HCT116 (cell line): Measurements from ENCODE around the gene XKRX. TPM values are rescaled to one million over a fixed set of nuclear protein-coding genes. Genes with fewer than 3 reads are reported as not detected.

Experiments
- ATAC-seq: fragments of 200-7000 bp; cut with Tn5 transposase; 2 replicates; pipeline ENCODE4 v1.9.1; 2020; ENCODE audit warnings: mild to moderate bottlenecking, moderate library complexity
- BruUV-seq: library from RNA; stranded (reverse); fragments of 400-500 nt; replicated peaks from 2 replicates; lab custom pipeline; 2021; lab: Mats Ljungman, UMichigan
- CTCF ChIA-PET: fragments of 300-600 bp; sonication (Branson Sonifier 250); formaldehyde crosslinking; loops from one replicate; lab custom pipeline; 2021; ENCODE audit warnings: antibody characterized with exemption; lab: Charles Lee
- POLR2A ChIA-PET: fragments of 300-600, 350-600 bp; sonication (Branson Sonifier 250); formaldehyde crosslinking; loops from one replicate; lab custom pipeline; 2021; ENCODE audit warnings: antibody characterized with exemption; lab: Charles Lee
- RAD21 ChIA-PET, 2 experiments: fragments of 300-600 bp; sonication (Branson Sonifier 250); formaldehyde crosslinking; loops; one replicate each; lab custom pipeline; 2023; ENCODE audit warnings: low total read pairs in 2 of 2; ENCODE audit not compliant: uncharacterized antibody in 2 of 2, unreplicated experiment in 2 of 2, low non-redundant PET in 1 of 2; lab: Charles Lee
- DNase-seq: peaks from one replicate; pipeline ENCODE4 v3.0.0-alpha.2; 2010; ENCODE audit warnings: low read depth, low spot score
- H2AFZ ChIP-seq: fragments of 200-600 bp; shearing (Covaris generic), sonication (generic); 2 replicates; pipeline ENCODE4 v1.6.1; 2017; ENCODE audit warnings: low read depth, mixed run types, mixed read lengths, antibody characterized with exemption, low read length; ENCODE audit not compliant: poor library complexity, severe bottlenecking
- H3K27ac ChIP-seq: 2 replicates; pipeline ENCODE4 v1.5.1; 2012; ENCODE audit warnings: low read depth, low read length
- H3K27me3 ChIP-seq: fragments of 200-600 bp; sonication (generic); 2 replicates; pipeline ENCODE4 v1.6.1; 2016; ENCODE audit warnings: mixed run types, low read length, mixed read lengths; ENCODE audit not compliant: insufficient read depth
- H3K36me3 ChIP-seq, 2 experiments: fragments of 200-500 bp in 1 of 2; fragments of 200-600 bp in 1 of 2; sonication (Bioruptor generic) in 1 of 2; sonication (generic) in 1 of 2; 2 replicates each; pipeline versions ENCODE4 v1.5.1 to v1.6.1; 2014 to 2016; ENCODE audit warnings: low read length in 2 of 2, inconsistent platforms in 1 of 2, mixed read lengths in 1 of 2, mixed run types in 1 of 2; ENCODE audit not compliant: insufficient read depth in 2 of 2, control insufficient read depth in 1 of 2
- H3K4me1 ChIP-seq, 2 experiments: fragments of 200-600 bp in 1 of 2; sonication (generic) in 1 of 2; 2 replicates each; pipeline versions ENCODE4 v1.5.1 to v1.6.1; 2012 to 2017; ENCODE audit warnings: low read length in 2 of 2, inconsistent platforms in 1 of 2, mild to moderate bottlenecking in 1 of 2, mixed read lengths in 1 of 2, mixed run types in 1 of 2, moderate library complexity in 1 of 2; ENCODE audit not compliant: insufficient read depth in 2 of 2, control insufficient read depth in 1 of 2
- H3K4me2 ChIP-seq: fragments of 200-600 bp; sonication (generic); 2 replicates; pipeline ENCODE4 v1.6.1; 2017; ENCODE audit warnings: mixed run types, low read length, mixed read lengths
- H3K4me3 ChIP-seq, 2 experiments: fragments of 200-600 bp in 1 of 2; sonication (generic) in 1 of 2; replicated peaks in 1 of 2; 2 replicates each; pipeline ENCODE4 v1.5.1; 2011 to 2016; ENCODE audit warnings: low read length in 2 of 2, control low read depth in 1 of 2, low read depth in 1 of 2, mild to moderate bottlenecking in 1 of 2, mixed read lengths in 1 of 2, mixed run types in 1 of 2
- H3K79me2 ChIP-seq: fragments of 200-600 bp; sonication (generic); 2 replicates; pipeline ENCODE4 v1.6.1; 2017; ENCODE audit warnings: mild to moderate bottlenecking, mixed run types, low read length, moderate library complexity, mixed read lengths; ENCODE audit not compliant: insufficient read depth
- H3K9ac ChIP-seq: fragments of 200-600 bp; sonication (generic); 2 replicates; pipeline ENCODE4 v1.6.1; 2016; ENCODE audit warnings: low read length, mixed read lengths
- H3K9me2 ChIP-seq: fragments of 200-600 bp; sonication (generic), shearing (Covaris generic); 2 replicates; pipeline ENCODE4 v1.6.1; 2017; ENCODE audit warnings: mixed run types, mild to moderate bottlenecking, moderate library complexity; ENCODE audit not compliant: insufficient read depth
- H3K9me3 ChIP-seq, 2 experiments: fragments of 200-500 bp in 1 of 2; fragments of 200-600 bp in 1 of 2; sonication (Bioruptor generic) in 1 of 2; sonication (generic) in 1 of 2; 2 replicates each; pipeline ENCODE4 v1.6.1; 2014 to 2017; ENCODE audit warnings: low read length in 2 of 2, mixed read lengths in 2 of 2, inconsistent platforms in 1 of 2, low read depth in 1 of 2, mild to moderate bottlenecking in 1 of 2, mixed run types in 1 of 2, moderate library complexity in 1 of 2; ENCODE audit not compliant: control insufficient read depth in 1 of 2, insufficient read depth in 1 of 2
- H4K20me1 ChIP-seq: fragments of 200-600 bp; sonication (generic), shearing (Covaris generic); 2 replicates; pipeline ENCODE4 v1.6.1; 2017; ENCODE audit warnings: mixed run types, mild to moderate bottlenecking, moderate library complexity; ENCODE audit not compliant: insufficient read depth
- CEBPB ChIP-seq: IDR thresholded peaks from 2 replicates; pipeline ENCODE4 v1.6.1; 2012; ENCODE audit warnings: low read depth
- ELF1 ChIP-seq: IDR thresholded peaks from 2 replicates; pipeline ENCODE4 v1.6.1; 2012; ENCODE audit warnings: low read depth, borderline replicate concordance
- EZH2 ChIP-seq: fragments of 200-600 bp; sonication (generic); IDR thresholded peaks from 2 replicates; pipeline ENCODE4 v1.6.1; 2017; ENCODE audit warnings: antibody characterized with exemption, mixed run types
- EZH2phosphoT487 ChIP-seq: fragments of 200-600 bp; IDR thresholded peaks from 2 replicates; pipeline ENCODE4 v1.6.1; 2018; ENCODE audit warnings: antibody characterized with exemption, borderline replicate concordance
- FOSL1 ChIP-seq: IDR thresholded peaks from 2 replicates; pipeline ENCODE4 v1.6.1; 2012; ENCODE audit warnings: low read depth
- JUND ChIP-seq: IDR thresholded peaks from 2 replicates; pipeline ENCODE4 v1.6.1; 2012
- POLR2A ChIP-seq: IDR thresholded peaks from 2 replicates; pipeline ENCODE4 v1.7.0; 2011; ENCODE audit warnings: borderline replicate concordance; ENCODE audit not compliant: insufficient read depth, insufficient read length; ENCODE audit errors: extremely low read depth
- POLR2AphosphoS5 ChIP-seq: IDR thresholded peaks from 2 replicates; pipeline ENCODE4 v1.6.1; 2011; ENCODE audit warnings: mild to moderate bottlenecking, low read depth, low read length, moderate library complexity
- RAD21 ChIP-seq: IDR thresholded peaks from 2 replicates; pipeline ENCODE4 v1.6.1; 2012; ENCODE audit warnings: low read depth, mild to moderate bottlenecking
- SIN3A ChIP-seq: IDR thresholded peaks from 2 replicates; pipeline ENCODE4 v1.6.1; 2012; ENCODE audit warnings: low read depth
- SP1 ChIP-seq: IDR thresholded peaks from 2 replicates; pipeline ENCODE4 v1.6.1; 2012; ENCODE audit warnings: low read depth
- TCF7L2 ChIP-seq: IDR thresholded peaks from 2 replicates; pipeline ENCODE4 v1.7.0; 2011; ENCODE audit warnings: borderline replicate concordance, inconsistent platforms; ENCODE audit not compliant: insufficient read depth, insufficient read length; ENCODE audit errors: extremely low read depth
- ZNF274 ChIP-seq: fragments of 200-500 bp; sonication (Bioruptor generic); IDR thresholded peaks from 2 replicates; pipeline ENCODE4 v1.6.1; 2014; ENCODE audit warnings: mild to moderate bottlenecking, low read depth, low read length, inconsistent platforms
- intact Hi-C: fragments of 100-400 bp; cut with micrococcal nuclease; formaldehyde crosslinking; loops from 2 replicates; pipeline ENCODE4 v1.10.0; 2022
- total RNA-seq: library from RNA; stranded (reverse); gene quantifications from one replicate; pipeline ENCODE4 v1.2.1, GENCODE V29; 2021; ENCODE audit not compliant: unreplicated experiment
- TF ChIP-seq, protein P1 (sequence below): IDR thresholded peaks from 2 replicates; pipeline ENCODE4 v1.6.1; 2012; ENCODE audit warnings: low read depth
- TF ChIP-seq, protein P2 (sequence below): IDR thresholded peaks from 2 replicates; pipeline ENCODE4 v1.6.1; 2011; ENCODE audit warnings: mild to moderate bottlenecking, low read length, moderate library complexity; ENCODE audit not compliant: insufficient replicate concordance; ENCODE audit errors: extremely low read depth
- TF ChIP-seq, protein P3 (sequence below), 3 experiments: fragments of 200-600 bp in 1 of 3; sonication (generic) in 1 of 3; IDR thresholded peaks in 2 of 3; conservative IDR thresholded peaks in 1 of 3; 2 replicates each; pipeline ENCODE4 v1.5.1; 2012 to 2017; ENCODE audit warnings: low read depth in 2 of 3, low read length in 2 of 3, antibody characterized with exemption in 1 of 3, borderline replicate concordance in 1 of 3, control low read depth in 1 of 3, mild to moderate bottlenecking in 1 of 3, mixed read lengths in 1 of 3, mixed run types in 1 of 3, moderate library complexity in 1 of 3; ENCODE audit not compliant: insufficient read depth in 1 of 3

Gene XKRX
- total RNA-seq, 1 experiment from 2014 or later: 0.47 TPM

DNA sequence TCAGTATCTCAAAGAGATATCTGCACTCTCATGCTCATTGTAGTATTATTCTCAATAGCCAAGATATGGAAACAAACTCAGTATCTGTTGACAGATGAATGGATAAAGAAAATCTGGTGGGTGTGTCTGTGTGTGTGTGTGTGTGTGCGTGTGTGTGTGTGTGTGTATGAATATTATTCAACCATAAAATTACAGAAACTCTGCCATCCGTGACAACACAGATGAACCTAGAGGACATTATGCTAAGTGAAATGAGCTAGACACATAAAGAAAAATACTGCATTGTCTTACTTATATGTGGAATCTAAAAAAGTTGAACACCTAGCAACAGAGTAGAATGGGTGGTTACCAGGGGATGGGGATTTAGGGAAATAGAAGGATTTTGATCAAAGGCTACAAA is 13.2 kb downstream of the XKRX start:
- H3K27ac ChIP-seq: no peak overlapping the region
- H3K27me3 ChIP-seq: no peaks in the 10 kb centered on the region
- H3K36me3 ChIP-seq: no peaks in the 10 kb centered on the region
- CTCF ChIA-PET: no interaction called here
- H4K20me1 ChIP-seq: no peaks in the 10 kb centered on the region
- no peak overlapping the region for H3K9ac ChIP-seq
- TF ChIP-seq, protein P1, sequence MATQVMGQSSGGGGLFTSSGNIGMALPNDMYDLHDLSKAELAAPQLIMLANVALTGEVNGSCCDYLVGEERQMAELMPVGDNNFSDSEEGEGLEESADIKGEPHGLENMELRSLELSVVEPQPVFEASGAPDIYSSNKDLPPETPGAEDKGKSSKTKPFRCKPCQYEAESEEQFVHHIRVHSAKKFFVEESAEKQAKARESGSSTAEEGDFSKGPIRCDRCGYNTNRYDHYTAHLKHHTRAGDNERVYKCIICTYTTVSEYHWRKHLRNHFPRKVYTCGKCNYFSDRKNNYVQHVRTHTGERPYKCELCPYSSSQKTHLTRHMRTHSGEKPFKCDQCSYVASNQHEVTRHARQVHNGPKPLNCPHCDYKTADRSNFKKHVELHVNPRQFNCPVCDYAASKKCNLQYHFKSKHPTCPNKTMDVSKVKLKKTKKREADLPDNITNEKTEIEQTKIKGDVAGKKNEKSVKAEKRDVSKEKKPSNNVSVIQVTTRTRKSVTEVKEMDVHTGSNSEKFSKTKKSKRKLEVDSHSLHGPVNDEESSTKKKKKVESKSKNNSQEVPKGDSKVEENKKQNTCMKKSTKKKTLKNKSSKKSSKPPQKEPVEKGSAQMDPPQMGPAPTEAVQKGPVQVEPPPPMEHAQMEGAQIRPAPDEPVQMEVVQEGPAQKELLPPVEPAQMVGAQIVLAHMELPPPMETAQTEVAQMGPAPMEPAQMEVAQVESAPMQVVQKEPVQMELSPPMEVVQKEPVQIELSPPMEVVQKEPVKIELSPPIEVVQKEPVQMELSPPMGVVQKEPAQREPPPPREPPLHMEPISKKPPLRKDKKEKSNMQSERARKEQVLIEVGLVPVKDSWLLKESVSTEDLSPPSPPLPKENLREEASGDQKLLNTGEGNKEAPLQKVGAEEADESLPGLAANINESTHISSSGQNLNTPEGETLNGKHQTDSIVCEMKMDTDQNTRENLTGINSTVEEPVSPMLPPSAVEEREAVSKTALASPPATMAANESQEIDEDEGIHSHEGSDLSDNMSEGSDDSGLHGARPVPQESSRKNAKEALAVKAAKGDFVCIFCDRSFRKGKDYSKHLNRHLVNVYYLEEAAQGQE: no peak
- TF ChIP-seq JUND (no peak), EZH2 (no peak), ZNF274 (no peak), EZH2phosphoT487 (no peak), POLR2A (no peak), TCF7L2 (no peak), SP1 (no peak), ELF1 (no peak), CEBPB (no peak), FOSL1 (no peak), SIN3A (no peak), RAD21 (no peak), POLR2AphosphoS5 (no peak)
- TF ChIP-seq, protein P2, sequence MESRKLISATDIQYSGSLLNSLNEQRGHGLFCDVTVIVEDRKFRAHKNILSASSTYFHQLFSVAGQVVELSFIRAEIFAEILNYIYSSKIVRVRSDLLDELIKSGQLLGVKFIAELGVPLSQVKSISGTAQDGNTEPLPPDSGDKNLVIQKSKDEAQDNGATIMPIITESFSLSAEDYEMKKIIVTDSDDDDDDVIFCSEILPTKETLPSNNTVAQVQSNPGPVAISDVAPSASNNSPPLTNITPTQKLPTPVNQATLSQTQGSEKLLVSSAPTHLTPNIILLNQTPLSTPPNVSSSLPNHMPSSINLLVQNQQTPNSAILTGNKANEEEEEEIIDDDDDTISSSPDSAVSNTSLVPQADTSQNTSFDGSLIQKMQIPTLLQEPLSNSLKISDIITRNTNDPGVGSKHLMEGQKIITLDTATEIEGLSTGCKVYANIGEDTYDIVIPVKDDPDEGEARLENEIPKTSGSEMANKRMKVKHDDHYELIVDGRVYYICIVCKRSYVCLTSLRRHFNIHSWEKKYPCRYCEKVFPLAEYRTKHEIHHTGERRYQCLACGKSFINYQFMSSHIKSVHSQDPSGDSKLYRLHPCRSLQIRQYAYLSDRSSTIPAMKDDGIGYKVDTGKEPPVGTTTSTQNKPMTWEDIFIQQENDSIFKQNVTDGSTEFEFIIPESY: no peak
- TF ChIP-seq, protein P3, sequence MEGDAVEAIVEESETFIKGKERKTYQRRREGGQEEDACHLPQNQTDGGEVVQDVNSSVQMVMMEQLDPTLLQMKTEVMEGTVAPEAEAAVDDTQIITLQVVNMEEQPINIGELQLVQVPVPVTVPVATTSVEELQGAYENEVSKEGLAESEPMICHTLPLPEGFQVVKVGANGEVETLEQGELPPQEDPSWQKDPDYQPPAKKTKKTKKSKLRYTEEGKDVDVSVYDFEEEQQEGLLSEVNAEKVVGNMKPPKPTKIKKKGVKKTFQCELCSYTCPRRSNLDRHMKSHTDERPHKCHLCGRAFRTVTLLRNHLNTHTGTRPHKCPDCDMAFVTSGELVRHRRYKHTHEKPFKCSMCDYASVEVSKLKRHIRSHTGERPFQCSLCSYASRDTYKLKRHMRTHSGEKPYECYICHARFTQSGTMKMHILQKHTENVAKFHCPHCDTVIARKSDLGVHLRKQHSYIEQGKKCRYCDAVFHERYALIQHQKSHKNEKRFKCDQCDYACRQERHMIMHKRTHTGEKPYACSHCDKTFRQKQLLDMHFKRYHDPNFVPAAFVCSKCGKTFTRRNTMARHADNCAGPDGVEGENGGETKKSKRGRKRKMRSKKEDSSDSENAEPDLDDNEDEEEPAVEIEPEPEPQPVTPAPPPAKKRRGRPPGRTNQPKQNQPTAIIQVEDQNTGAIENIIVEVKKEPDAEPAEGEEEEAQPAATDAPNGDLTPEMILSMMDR (IDR thresholded peaks at IDR 0.05 in 2 of 3, conservative IDR thresholded peaks at IDR 0.05 in 1 of 3; ENCODE audit: borderline replicate concordance in 1 of 3, insufficient read depth in 1 of 3, low read depth in 2 of 3, low read length in 2 of 3): no peak
- TF ChIP-seq, all 23 proteins: peak for 0
- H3K9me3 ChIP-seq: no peaks in the 10 kb centered on the region
- H3K79me2 ChIP-seq: no peaks in the 10 kb centered on the region
- ChIA-PET RAD21 (no interaction called here), POLR2A (no interaction called here)
- peaks cover 0 to 6% of the 10 kb centered on the region in 2 experiments; a peak in 1 of 4 replicates for H3K4me1 ChIP-seq
- H3K4me3 ChIP-seq: no peak overlapping the region
- no peak overlapping the region for H3K4me2 ChIP-seq
- BruUV-seq: no TSS peak
- ATAC-seq (no peak), DNase-seq (no peak)
- intact Hi-C loops: no loop called here
- H2AFZ ChIP-seq: no peak overlapping the region
- no peaks in the 10 kb centered on the region for H3K9me2 ChIP-seq
